Occipital lobe (tissue), 2 donors: Measurements from ENCODE around the gene KASH5. TPM values are rescaled to one million over a fixed set of nuclear protein-coding genes. Genes with fewer than 3 reads are reported as not detected.

Experiments used
- DNase-seq: peaks from one replicate; lab custom pipeline; 2025; lab: John Stamatoyannopoulos, UW
- total RNA-seq: library from RNA; depleted of rRNA; stranded (reverse); fragments of >200 nt; gene quantifications from one replicate; pipeline ENCODE4 v1.2.3, GENCODE V29; 2014

The KASH5 gene
- total RNA-seq, 1 donor from 2014 or later = not detected

GRCh38 chr19:49420227-49420626 lies 32.2 kb downstream of the KASH5 start:
- no peak for DNase-seq

- DNase-seq = peak; percentile 20
Measured at GRCh38 chr19:49421039-49421877, 33.2 kb downstream of the KASH5 start.

GRCh38 chr19:49421878-49422202 lies 33.8 kb downstream of the KASH5 start:
- DNase-seq = no peak

- peak; percentile 8 for DNase-seq
Measured at GRCh38 chr19:49422407-49423070, 34.5 kb downstream of the KASH5 start.

GRCh38 chr19:49423071-49423984 lies 35.3 kb downstream of the KASH5 start, which contains the start of gene PTH2:
Gene PTH2 (minus strand): TSS chr19:49423441. CDS start chr19:49423339, 102 bp downstream.
- no peak for DNase-seq

- DNase-seq = no peak
Measured at GRCh38 chr19:49423985-49424303, 35.9 kb downstream of the KASH5 start.

- no peak for DNase-seq
Measured at GRCh38 chr19:49425178-49425577, 37.1 kb downstream of the KASH5 start, which contains the start of gene GFY. Gene GFY (plus strand): TSS chr19:49425388. CDS start chr19:49426431, 1,043 bp downstream.

GRCh38 chr19:49425922-49426592 lies 38.0 kb downstream of the KASH5 start:
- no peak for DNase-seq

GRCh38 chr19:49427339-49427738 lies 39.3 kb downstream of the KASH5 start:
- DNase-seq = no peak

GRCh38 chr19:49427855-49428546 lies 40.0 kb downstream of the KASH5 start:
- no peak for DNase-seq

- DNase-seq = no peak
Measured at GRCh38 chr19:49428547-49429451, 40.8 kb downstream of the KASH5 start.

GRCh38 chr19:49430172-49430677 lies 42.2 kb downstream of the KASH5 start:
- DNase-seq = no peak

GRCh38 chr19:49430678-49431329 lies 42.8 kb downstream of the KASH5 start:
- peak; percentile 11 for DNase-seq

- DNase-seq = peak; percentile 10
Measured at GRCh38 chr19:49431330-49431749, 43.3 kb downstream of the KASH5 start.

- no peak for DNase-seq
Measured at GRCh38 chr19:49432141-49433073, 44.4 kb downstream of the KASH5 start.

- DNase-seq = no peak
Measured at GRCh38 chr19:49433240-49433901, 45.3 kb downstream of the KASH5 start.
